Measurements from ENCODE around the gene RABEP1.

DNA sequence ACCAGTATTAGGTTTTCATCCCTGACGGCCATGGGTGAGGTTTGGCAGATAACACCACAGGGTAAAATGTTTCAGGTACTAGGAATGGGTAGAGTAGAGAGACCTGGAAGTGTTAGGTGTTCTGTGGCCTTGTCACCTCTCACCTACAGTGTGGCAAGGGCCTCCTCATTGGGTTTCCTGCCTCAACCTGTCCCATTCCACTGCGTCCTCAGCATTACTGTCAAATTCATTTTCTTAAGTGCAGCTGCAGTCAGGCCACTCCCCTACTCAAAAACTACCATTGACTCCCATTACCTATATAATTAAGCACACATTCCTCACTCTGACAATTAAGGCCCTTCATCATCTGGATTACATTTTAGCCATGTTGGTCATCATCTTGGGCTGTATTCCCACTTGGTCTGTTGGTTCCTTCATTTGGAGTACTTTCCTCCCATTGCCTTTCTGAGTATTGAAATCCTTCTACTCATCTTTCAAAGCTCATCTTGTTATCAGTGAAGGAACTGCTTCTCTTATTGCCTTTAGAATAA lies 72.9 kb downstream of the RABEP1 start:
- TF ChIP-seq, protein P1, sequence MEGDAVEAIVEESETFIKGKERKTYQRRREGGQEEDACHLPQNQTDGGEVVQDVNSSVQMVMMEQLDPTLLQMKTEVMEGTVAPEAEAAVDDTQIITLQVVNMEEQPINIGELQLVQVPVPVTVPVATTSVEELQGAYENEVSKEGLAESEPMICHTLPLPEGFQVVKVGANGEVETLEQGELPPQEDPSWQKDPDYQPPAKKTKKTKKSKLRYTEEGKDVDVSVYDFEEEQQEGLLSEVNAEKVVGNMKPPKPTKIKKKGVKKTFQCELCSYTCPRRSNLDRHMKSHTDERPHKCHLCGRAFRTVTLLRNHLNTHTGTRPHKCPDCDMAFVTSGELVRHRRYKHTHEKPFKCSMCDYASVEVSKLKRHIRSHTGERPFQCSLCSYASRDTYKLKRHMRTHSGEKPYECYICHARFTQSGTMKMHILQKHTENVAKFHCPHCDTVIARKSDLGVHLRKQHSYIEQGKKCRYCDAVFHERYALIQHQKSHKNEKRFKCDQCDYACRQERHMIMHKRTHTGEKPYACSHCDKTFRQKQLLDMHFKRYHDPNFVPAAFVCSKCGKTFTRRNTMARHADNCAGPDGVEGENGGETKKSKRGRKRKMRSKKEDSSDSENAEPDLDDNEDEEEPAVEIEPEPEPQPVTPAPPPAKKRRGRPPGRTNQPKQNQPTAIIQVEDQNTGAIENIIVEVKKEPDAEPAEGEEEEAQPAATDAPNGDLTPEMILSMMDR (conservative IDR thresholded peaks at IDR 0.05; ENCODE audit: low read length) = no peak
- TF ChIP-seq EZH2phosphoT487 (IDR thresholded peaks at IDR 0.05; ENCODE audit: borderline replicate concordance) = no peak
